Ascending aorta (tissue), 2 donors: ENCODE results near the gene CPED1. TPM values are rescaled to one million over a fixed set of nuclear protein-coding genes. Genes with fewer than 3 reads are reported as not detected.

ENCODE experiments used
- DNase-seq, 2 donors: peaks; one replicate each; pipeline ENCODE4 v3.0.0-alpha.2; 2019; ENCODE audit warnings: low spot score in 2 of 2
- H3K27ac ChIP-seq, 2 donors: fragments of 200-600 bp; sonication (generic); one replicate each; pipeline ENCODE4 v1.5.1; 2016 to 2017; ENCODE audit warnings: mild to moderate bottlenecking in 1 of 2
- H3K27me3 ChIP-seq: fragments of 200-600 bp; sonication (generic); one replicate; pipeline ENCODE4 v1.5.1; 2017
- H3K36me3 ChIP-seq, 2 donors: fragments of 200-600 bp; sonication (generic); one replicate each; pipeline ENCODE4 v1.5.1; 2016
- H3K4me1 ChIP-seq, 2 donors: fragments of 200-600 bp; sonication (generic); one replicate each; pipeline ENCODE4 v1.5.1; 2016 to 2017; ENCODE audit warnings: mild to moderate bottlenecking in 1 of 2
- H3K4me3 ChIP-seq, 2 donors: fragments of 200-600 bp; sonication (generic); one replicate each; pipeline ENCODE4 v1.5.1; 2016 to 2017; ENCODE audit warnings: mild to moderate bottlenecking in 1 of 2
- H3K9me3 ChIP-seq, 2 donors: fragments of 200-600 bp; sonication (generic); one replicate each; pipeline ENCODE4 v1.5.1; 2016
- intact Hi-C: fragments of 100-400 bp; cut with DNase I; formaldehyde crosslinking; loops from one replicate; pipeline ENCODE4 v1.15.1; 2023
- total RNA-seq: library from RNA; depleted of rRNA; stranded (reverse); fragments of >200 nt; gene quantifications from one replicate; pipeline ENCODE4 v1.1.0, GENCODE V29; 2016
- TF ChIP-seq, protein P1 (sequence below), 3 experiments: fragments of 200-600 bp in 2 of 3; fragments of 450-650 bp in 1 of 3; sonication (generic) in 2 of 3; IDR thresholded peaks; one replicate each; pipeline ENCODE4 v1.5.1; 2016 to 2019; ENCODE audit warnings: antibody characterized with exemption in 3 of 3, mild to moderate bottlenecking in 1 of 3, moderate library complexity in 1 of 3

CPED1 gene
- total RNA-seq, 1 donor from 2014 or later, result 69.5 TPM

DNA sequence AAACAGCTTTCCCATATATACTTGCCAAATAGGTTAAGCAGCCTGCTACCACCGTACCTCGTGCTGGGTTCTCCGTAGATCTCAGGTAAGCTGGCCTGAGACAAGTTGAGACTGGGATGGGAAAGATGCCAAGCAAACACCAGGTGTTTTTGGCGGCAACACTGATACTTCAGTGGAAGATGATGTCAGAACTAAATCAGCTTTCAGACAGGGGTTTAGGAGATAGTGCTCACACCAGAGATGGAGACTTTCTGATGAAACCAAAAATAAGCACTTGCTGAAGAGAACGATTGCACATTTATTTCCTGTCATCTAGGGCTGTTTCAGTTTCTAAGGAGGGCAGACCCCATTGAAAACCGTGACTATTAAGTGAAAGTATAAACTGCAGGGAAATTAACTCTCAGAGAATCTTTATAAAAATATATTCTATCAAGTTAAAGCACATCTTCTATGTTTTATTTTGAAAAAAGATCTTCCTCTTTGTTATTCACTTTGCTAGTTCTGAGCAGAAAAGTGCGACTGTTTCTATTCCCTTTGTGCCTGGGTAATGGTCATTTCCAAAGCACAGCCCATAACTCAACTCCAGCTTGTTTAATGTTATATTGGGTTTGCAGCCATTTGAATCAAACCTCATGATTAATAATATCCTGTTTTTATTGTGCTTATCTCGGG is 149.9 kb downstream of the CPED1 start:
- H3K4me3 ChIP-seq, result no peak overlapping the region
- H3K4me1 ChIP-seq, result peaks cover 0 to 2% of the 10 kb centered on the region in 2 donors
- no peak overlapping the region for H3K27ac ChIP-seq
- H3K9me3 ChIP-seq, result no peaks in the 10 kb centered on the region
- no peak for DNase-seq
- H3K27me3 ChIP-seq, result no peaks in the 10 kb centered on the region
- TF ChIP-seq, protein P1, sequence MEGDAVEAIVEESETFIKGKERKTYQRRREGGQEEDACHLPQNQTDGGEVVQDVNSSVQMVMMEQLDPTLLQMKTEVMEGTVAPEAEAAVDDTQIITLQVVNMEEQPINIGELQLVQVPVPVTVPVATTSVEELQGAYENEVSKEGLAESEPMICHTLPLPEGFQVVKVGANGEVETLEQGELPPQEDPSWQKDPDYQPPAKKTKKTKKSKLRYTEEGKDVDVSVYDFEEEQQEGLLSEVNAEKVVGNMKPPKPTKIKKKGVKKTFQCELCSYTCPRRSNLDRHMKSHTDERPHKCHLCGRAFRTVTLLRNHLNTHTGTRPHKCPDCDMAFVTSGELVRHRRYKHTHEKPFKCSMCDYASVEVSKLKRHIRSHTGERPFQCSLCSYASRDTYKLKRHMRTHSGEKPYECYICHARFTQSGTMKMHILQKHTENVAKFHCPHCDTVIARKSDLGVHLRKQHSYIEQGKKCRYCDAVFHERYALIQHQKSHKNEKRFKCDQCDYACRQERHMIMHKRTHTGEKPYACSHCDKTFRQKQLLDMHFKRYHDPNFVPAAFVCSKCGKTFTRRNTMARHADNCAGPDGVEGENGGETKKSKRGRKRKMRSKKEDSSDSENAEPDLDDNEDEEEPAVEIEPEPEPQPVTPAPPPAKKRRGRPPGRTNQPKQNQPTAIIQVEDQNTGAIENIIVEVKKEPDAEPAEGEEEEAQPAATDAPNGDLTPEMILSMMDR (IDR thresholded peaks at IDR 0.05), result no peak
- peaks cover 9 to 28% of the 10 kb centered on the region in 2 donors for H3K36me3 ChIP-seq
- intact Hi-C loops, result no loop called here

DNA sequence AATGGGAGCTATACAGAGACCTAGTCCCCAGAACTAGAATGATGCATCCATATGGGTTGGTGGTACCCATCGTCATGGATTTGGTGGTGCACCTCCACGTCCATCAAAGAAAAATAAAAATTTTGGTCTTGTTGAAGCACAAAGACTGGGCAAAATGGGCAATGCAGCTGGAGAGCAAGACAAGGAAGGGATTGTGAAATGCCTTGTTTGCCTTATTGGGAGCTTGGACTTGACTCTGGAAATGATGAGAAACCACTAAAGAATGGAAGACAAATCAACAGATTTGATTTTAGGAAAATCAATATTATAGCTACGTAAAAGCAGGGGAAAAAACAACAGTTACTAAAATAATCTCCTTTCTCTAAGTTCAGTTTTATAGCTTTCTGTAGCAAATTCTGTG is 150.9 kb downstream of the CPED1 start:
- no peaks in the 10 kb centered on the region for H3K9me3 ChIP-seq
- intact Hi-C loops, result no loop called here
- H3K27ac ChIP-seq, result peak overlapping the region in 1 of 2 donors; percentile 27
- H3K4me3 ChIP-seq, result no peak overlapping the region
- H3K4me1 ChIP-seq, result peaks cover 0 to 2% of the 10 kb centered on the region in 2 donors
- no peaks in the 10 kb centered on the region for H3K27me3 ChIP-seq
- DNase-seq, result no peak
- H3K36me3 ChIP-seq, result peaks cover 4 to 28% of the 10 kb centered on the region in 2 donors
- TF ChIP-seq, protein P1 (IDR thresholded peaks at IDR 0.05), result no peak

DNA sequence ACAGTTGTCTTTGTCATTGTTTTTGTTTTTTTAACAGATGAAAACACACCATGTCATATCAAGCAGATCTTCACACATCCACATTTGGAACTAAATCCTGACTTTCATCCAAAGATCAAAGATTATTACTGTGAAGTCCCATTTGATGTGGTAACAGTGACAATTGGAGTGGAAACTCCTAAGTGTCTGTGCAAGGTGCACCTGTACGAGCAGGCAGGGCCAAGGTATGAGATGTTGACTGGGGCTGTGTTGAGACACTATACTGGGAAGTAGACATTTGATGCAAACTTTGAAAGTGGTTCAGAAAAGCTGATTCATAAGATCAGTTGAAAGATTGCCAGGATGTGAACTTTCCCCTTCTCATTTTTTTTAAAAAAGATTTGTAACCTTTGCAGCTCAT is 152.3 kb downstream of the CPED1 start:
- intact Hi-C loops, result no loop called here
- Histone ChIP-seq H3K36me3 (peaks cover 4 to 20% of the 10 kb centered on the region in 2 donors), H3K4me3 (no peak overlapping the region), H3K4me1 (peaks cover 0 to 2% of the 10 kb centered on the region in 2 donors), H3K9me3 (no peaks in the 10 kb centered on the region), H3K27ac (no peak overlapping the region), H3K27me3 (no peaks in the 10 kb centered on the region)
- no peak for DNase-seq
- TF ChIP-seq, protein P1 (IDR thresholded peaks at IDR 0.05), result no peak

DNA sequence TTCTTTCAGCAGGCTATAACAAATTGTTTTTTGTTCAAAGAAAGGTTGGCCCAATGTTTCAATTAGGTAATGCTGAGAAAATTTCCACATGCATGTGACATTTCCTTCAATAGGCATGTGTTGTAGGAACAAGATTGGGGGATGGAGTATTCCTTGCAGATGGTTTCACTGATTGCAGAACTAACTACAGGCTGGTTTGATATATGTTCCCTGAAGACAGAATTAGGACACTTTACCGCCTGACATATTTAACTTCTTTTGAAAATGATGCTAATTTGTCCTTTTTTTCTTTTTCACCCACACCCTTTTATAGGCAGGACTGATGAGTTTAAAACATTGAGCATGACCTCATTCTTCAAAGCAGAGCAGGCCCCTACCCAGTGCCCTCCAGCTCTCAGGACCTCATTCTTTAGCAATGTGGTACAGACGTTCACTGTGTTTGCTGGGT is 163.3 kb downstream of the CPED1 start:
- peak overlapping the region; percentile 20 to 47 for H3K27ac ChIP-seq
- H3K36me3 ChIP-seq, result peaks cover 2 to 12% of the 10 kb centered on the region in 2 donors

DNA sequence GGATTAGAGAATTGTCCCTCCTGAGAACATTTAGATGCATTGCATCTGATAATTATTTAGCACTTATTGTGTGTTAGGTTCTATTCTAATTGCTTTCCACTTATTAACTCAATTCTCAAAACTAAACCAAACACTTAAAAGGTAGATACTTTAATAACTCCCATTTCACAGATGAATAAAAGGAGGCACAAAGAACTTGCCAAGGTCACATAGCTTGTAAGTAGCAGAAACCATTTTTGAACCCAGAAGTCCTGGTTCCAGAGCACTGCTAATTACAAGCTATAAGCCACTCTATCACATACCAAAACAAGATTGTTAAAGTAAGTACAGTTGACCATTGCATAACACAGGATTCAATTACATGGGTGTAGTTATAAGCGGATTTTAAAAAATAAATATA is 164.9 kb downstream of the CPED1 start:
- no peaks in the 10 kb centered on the region for H3K9me3 ChIP-seq
- intact Hi-C loops, result no loop called here
- H3K4me1 ChIP-seq, result no peaks in the 10 kb centered on the region
- H3K4me3 ChIP-seq, result no peak overlapping the region
- no peaks in the 10 kb centered on the region for H3K27me3 ChIP-seq
- H3K36me3 ChIP-seq, result peaks cover 2 to 12% of the 10 kb centered on the region in 2 donors
- no peak for DNase-seq
- no peak overlapping the region for H3K27ac ChIP-seq
- TF ChIP-seq, protein P1 (IDR thresholded peaks at IDR 0.05), result no peak

More for the DNA sequence above, 163.3 kb downstream of the CPED1 start:
- DNase-seq, result no peak
- Histone ChIP-seq H3K4me1 (no peaks in the 10 kb centered on the region), H3K4me3 (no peak overlapping the region), H3K27me3 (no peaks in the 10 kb centered on the region), H3K9me3 (no peaks in the 10 kb centered on the region)
- TF ChIP-seq, protein P1 (IDR thresholded peaks at IDR 0.05), result no peak
- intact Hi-C loops, result no loop called here
